Endothelial cell of umbilical vein (primary cell): Measurements from ENCODE around the gene EXD1. TPM values are rescaled to one million over a fixed set of nuclear protein-coding genes. Genes with fewer than 3 reads are reported as not detected.

Experiments used
- BruUV-seq: library from RNA; stranded (reverse); fragments of 400-500 nt; replicated peaks from 2 replicates; lab custom pipeline; 2021; lab: Mats Ljungman, UMichigan
- CTCF ChIA-PET: fragments of 300-600, 350-600 bp; sonication (Branson Sonifier 250); formaldehyde crosslinking; loops from one replicate; lab custom pipeline; 2021; ENCODE audit warnings: antibody characterized with exemption, inconsistent platforms; lab: Charles Lee
- POLR2A ChIA-PET: fragments of 300-600, 350-600 bp; sonication (Branson Sonifier 250); formaldehyde crosslinking; loops from one replicate; lab custom pipeline; 2021; ENCODE audit warnings: antibody characterized with exemption, inconsistent platforms; lab: Charles Lee
- DNase-seq: peaks from one replicate; pipeline ENCODE4 v3.0.0-alpha.2; 2011; ENCODE audit warnings: low read depth, low spot score
- FAIRE-seq: peaks from 2 replicates; lab custom pipeline; 2011; peaks lifted over from hg19 to GRCh38; lab: Jason Lieb, UNC
- H2AFZ ChIP-seq: 2 replicates; pipeline ENCODE4 v1.6.0; 2012; ENCODE audit warnings: low read depth, low read length, control low read depth, inconsistent platforms
- H3K27ac ChIP-seq: 2 replicates; pipeline ENCODE4 v1.5.1; 2011; ENCODE audit warnings: low read depth, mild to moderate bottlenecking, control low read depth, low read length, moderate library complexity; ENCODE audit not compliant: insufficient read depth
- H3K27me3 ChIP-seq, 2 experiments: 2 replicates each; pipeline versions ENCODE4 v1.6.0 to v1.6.1; 2011; ENCODE audit warnings: low read length in 2 of 2, mixed read lengths in 1 of 2; ENCODE audit not compliant: control insufficient read depth in 2 of 2, insufficient read depth in 2 of 2
- H3K36me3 ChIP-seq, 2 experiments: 2 replicates in 1 of 2; 3 replicates in 1 of 2; pipeline ENCODE4 v1.5.1; 2011; ENCODE audit warnings: low read length in 2 of 2, mild to moderate bottlenecking in 1 of 2, moderate library complexity in 1 of 2; ENCODE audit not compliant: control insufficient read depth in 2 of 2, insufficient read depth in 2 of 2; ENCODE audit errors: extremely low read depth in 1 of 2
- H3K4me1 ChIP-seq: 3 replicates; pipeline ENCODE4 v1.5.1; 2011; ENCODE audit warnings: mild to moderate bottlenecking, low read length; ENCODE audit not compliant: control insufficient read depth, insufficient read depth; ENCODE audit errors: extremely low read depth
- H3K4me2 ChIP-seq: 2 replicates; pipeline ENCODE4 v1.6.1; 2011; ENCODE audit warnings: low read length, control low read depth, mixed read lengths; ENCODE audit not compliant: insufficient read depth
- H3K4me3 ChIP-seq, 3 experiments: fragments of 200-600 bp in 1 of 3; sonication (generic), shearing (Covaris generic) in 1 of 3; replicated peaks in 1 of 3; 2 replicates each; pipeline ENCODE4 v1.5.1; 2011 to 2016; ENCODE audit warnings: control low read depth in 3 of 3, low read length in 3 of 3, mild to moderate bottlenecking in 2 of 3, inconsistent platforms in 1 of 3, low read depth in 1 of 3, moderate library complexity in 1 of 3; ENCODE audit not compliant: insufficient read depth in 1 of 3
- H3K79me2 ChIP-seq: 2 replicates; pipeline ENCODE4 v1.6.0; 2012; ENCODE audit warnings: low read length, inconsistent platforms; ENCODE audit not compliant: control insufficient read depth, insufficient read depth
- H3K9ac ChIP-seq: replicated peaks from 2 replicates; pipeline ENCODE3; 2011; ENCODE audit warnings: low read length, control low read depth; ENCODE audit not compliant: insufficient read depth; ENCODE audit errors: extremely low read depth
- H3K9me1 ChIP-seq: replicated peaks from 3 replicates; pipeline ENCODE4 v1.6.0; 2011; ENCODE audit warnings: mild to moderate bottlenecking, low read length; ENCODE audit not compliant: control insufficient read depth, insufficient read depth; ENCODE audit errors: extremely low read depth
- H3K9me3 ChIP-seq: replicated peaks from 2 replicates; pipeline ENCODE4 v1.5.1; 2012; ENCODE audit warnings: low read length, inconsistent platforms; ENCODE audit not compliant: control insufficient read depth, insufficient read depth
- H4K20me1 ChIP-seq: replicated peaks from 2 replicates; pipeline ENCODE3; 2011; ENCODE audit warnings: mild to moderate bottlenecking, low read length; ENCODE audit not compliant: control insufficient read depth, insufficient read depth; ENCODE audit errors: extremely low read depth
- CTCF ChIP-seq, 2 donors: IDR thresholded peaks; 1 replicate in 1 of 2; 2 replicates in 1 of 2; pipeline ENCODE4 v1.5.1; 2011; ENCODE audit warnings: low read length in 2 of 2, mild to moderate bottlenecking in 2 of 2, moderate library complexity in 2 of 2, control low read depth in 1 of 2, inconsistent platforms in 1 of 2, low read depth in 1 of 2; ENCODE audit not compliant: insufficient read depth in 1 of 2; ENCODE audit errors: extremely low read depth in 1 of 2
- FOS ChIP-seq: IDR thresholded peaks from 2 replicates; pipeline ENCODE4 v1.6.1; 2011; ENCODE audit warnings: mild to moderate bottlenecking, low read length, moderate library complexity, borderline replicate concordance; ENCODE audit not compliant: insufficient read depth
- GATA2 ChIP-seq: IDR thresholded peaks from 2 replicates; pipeline ENCODE4 v1.7.0; 2011; ENCODE audit warnings: low read depth, mild to moderate bottlenecking, moderate library complexity, mixed read lengths, low read length; ENCODE audit not compliant: insufficient read length, insufficient read depth
- JUN ChIP-seq: IDR thresholded peaks from 2 replicates; pipeline ENCODE4 v1.6.1; 2011; ENCODE audit warnings: borderline replicate concordance, low read depth; ENCODE audit not compliant: insufficient read length, insufficient read depth
- MYC ChIP-seq: IDR thresholded peaks from one replicate; pipeline ENCODE4 v1.6.1; 2011; ENCODE audit warnings: mild to moderate bottlenecking, low read depth, low read length
- POLR2A ChIP-seq: IDR thresholded peaks from 2 replicates; pipeline ENCODE4 v1.6.1; 2012; ENCODE audit warnings: low read depth, mild to moderate bottlenecking, control low read depth, low read length
- dilution Hi-C: fragments of 300-500 bp; cut with MboI; formaldehyde crosslinking; loops from one replicate; pipeline ENCODE4 v1.15.0; 2019; ENCODE audit warnings: low sequenced_read_pairs; ENCODE audit not compliant: extremely low pct_ligation_motif_present
- intact Hi-C: fragments of 100-400 bp; cut with micrococcal nuclease; formaldehyde crosslinking; loops from one replicate; pipeline ENCODE4 v1.10.0; 2022
- polyA plus RNA-seq, 4 experiments: library from polyadenylated mRNA; depleted of rRNA in 3 of 4; stranded (reverse) in 3 of 4; unstranded in 1 of 4; fragments of >200 nt; gene quantifications; 2 replicates each; pipeline versions ENCODE4 v1.2.1 to v1.2.3, GENCODE V29; 2011 to 2012; ENCODE audit warnings: missing spikeins in 1 of 4
- total RNA-seq: library from RNA; stranded (reverse); gene quantifications from 2 replicates; pipeline ENCODE4 v1.2.3, GENCODE V29; 2021
- TF ChIP-seq, protein P1 (sequence below): IDR thresholded peaks from 2 replicates; pipeline ENCODE4 v1.6.1; 2011; ENCODE audit not compliant: insufficient read depth, insufficient read length

EXD1 gene
- total and polyA plus RNA-seq, 2 donors (not counting 3 experiments of a cell fraction or from before 2014, with no cell fraction given) = not detected

DNA sequence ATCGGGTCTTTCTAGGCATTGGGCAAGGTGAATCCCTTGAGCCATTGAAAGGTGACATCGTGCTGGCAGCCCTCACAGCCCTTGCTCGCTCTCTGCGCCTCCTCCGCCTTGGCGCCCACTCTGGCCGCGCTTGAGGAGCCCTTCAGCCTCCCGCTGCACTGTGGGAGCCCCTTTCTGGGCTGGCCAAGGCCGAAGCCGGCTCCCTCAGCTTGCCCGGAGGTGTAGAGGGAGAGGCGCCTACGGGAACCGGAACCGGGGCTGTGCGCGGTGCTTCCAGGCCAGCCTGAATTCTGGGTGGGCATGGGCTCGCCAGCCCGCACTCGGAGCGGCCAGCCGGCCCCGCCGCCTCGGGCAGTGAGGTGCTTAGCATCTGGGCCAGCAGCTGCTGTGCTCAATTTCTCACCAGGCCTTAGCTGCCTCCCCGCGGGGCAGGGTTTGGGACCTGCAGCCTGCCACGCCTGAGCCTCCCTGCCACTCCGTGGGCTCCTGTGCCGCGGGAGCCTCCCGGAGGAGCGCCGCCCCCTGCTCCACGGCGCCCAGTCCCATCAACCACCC, 79.0 kb downstream of the EXD1 start:
- Histone ChIP-seq H3K27ac (no peak overlapping the region), H3K4me2 (no peak overlapping the region), H2AFZ (no peak overlapping the region), H3K9me3 (no peaks in the 10 kb centered on the region), H3K79me2 (no peaks in the 10 kb centered on the region), H3K36me3 (no peaks in the 10 kb centered on the region), H4K20me1 (no peaks in the 10 kb centered on the region), H3K9ac (no peak overlapping the region), H3K4me3 (no peak overlapping the region), H3K9me1 (no peaks in the 10 kb centered on the region), H3K27me3 (no peaks in the 10 kb centered on the region), H3K4me1 (no peaks in the 10 kb centered on the region)
- no peak for TF ChIP-seq JUN
- TF ChIP-seq FOS = no peak
- TF ChIP-seq, protein P1, sequence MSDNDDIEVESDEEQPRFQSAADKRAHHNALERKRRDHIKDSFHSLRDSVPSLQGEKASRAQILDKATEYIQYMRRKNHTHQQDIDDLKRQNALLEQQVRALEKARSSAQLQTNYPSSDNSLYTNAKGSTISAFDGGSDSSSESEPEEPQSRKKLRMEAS = no peak
- no peak for TF ChIP-seq POLR2A
- TF ChIP-seq GATA2 = no peak
- no peak for TF ChIP-seq CTCF (IDR thresholded peaks at IDR 0.05; ENCODE audit: extremely low read depth in 1 of 2, insufficient read depth in 1 of 2, low read depth in 1 of 2, low read length in 2 of 2)
- no peak for TF ChIP-seq MYC
- ChIA-PET POLR2A (no interaction called here), CTCF (no interaction called here)
- dilution Hi-C loops (no loop called here), intact Hi-C loops (no loop called here)
- no peak for FAIRE-seq
- no TSS peak for BruUV-seq
- no peak for DNase-seq
